Type B pancreatic cell (in vitro differentiated cells): ENCODE data around the gene TENT4A. TPM values are rescaled to one million over a fixed set of nuclear protein-coding genes. Genes with fewer than 3 reads are reported as not detected.

Source experiments
- DNase-seq: peaks from one replicate; pipeline ENCODE4 v3.0.0; 2021; ENCODE audit warnings: mixed read lengths; ENCODE audit not compliant: unreplicated experiment; ENCODE audit errors: extremely low spot score
- H3K27ac Mint-ChIP-seq: 2 replicates; pipeline ENCODE4 v1.8.0; 2021; ENCODE audit warnings: mild to moderate bottlenecking, mixed read lengths
- H3K27me3 Mint-ChIP-seq: 2 replicates; pipeline ENCODE4 v1.8.0; 2021; ENCODE audit warnings: mixed read lengths
- H3K36me3 Mint-ChIP-seq: 2 replicates; pipeline ENCODE4 v1.8.0; 2021; ENCODE audit warnings: mixed read lengths
- H3K4me1 Mint-ChIP-seq: one replicate; pipeline ENCODE4 v1.8.0; 2021; ENCODE audit warnings: mixed read lengths; ENCODE audit not compliant: unreplicated experiment
- H3K4me3 Mint-ChIP-seq: 2 replicates; pipeline ENCODE4 v1.8.0; 2021; ENCODE audit warnings: mild to moderate bottlenecking, mixed read lengths
- H3K9me3 Mint-ChIP-seq: 2 replicates; pipeline ENCODE4 v1.8.0; 2021; ENCODE audit warnings: mixed read lengths
- total RNA-seq: library from RNA; stranded (reverse); gene quantifications from 2 replicates; pipeline ENCODE4 v1.2.1, GENCODE V29; 2021; ENCODE audit warnings: low replicate concordance
- TF ChIP-seq, protein P1 (sequence below): fragments of 200-600 bp; sonication (generic); conservative IDR thresholded peaks from 2 replicates; pipeline ENCODE4 v1.5.0; 2021; ENCODE audit warnings: antibody characterized with exemption, mild to moderate bottlenecking

Gene TENT4A
- total RNA-seq, 1 donor from 2014 or later = 34.1 TPM

DNA sequence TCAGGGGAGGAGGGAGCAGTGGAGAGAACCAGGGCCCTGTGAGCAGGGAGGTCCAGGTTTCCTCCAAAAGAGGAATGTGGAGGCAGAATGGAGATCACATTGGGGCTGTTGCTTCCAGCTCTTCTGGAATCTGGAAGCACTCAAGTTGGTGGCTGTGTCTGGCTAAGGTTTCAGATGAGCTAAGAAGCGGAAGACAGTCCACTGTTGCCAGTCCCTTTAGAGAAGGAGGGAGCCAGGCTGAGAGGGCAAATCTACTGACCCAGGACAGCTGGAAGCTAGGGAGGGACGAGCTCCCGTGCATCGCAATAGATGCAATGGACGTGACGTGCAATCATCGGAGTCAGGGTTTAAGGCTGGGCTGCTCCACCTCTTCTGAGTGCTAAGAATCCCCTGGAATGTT, 71.2 kb downstream of the TENT4A start:
- TF ChIP-seq, protein P1, sequence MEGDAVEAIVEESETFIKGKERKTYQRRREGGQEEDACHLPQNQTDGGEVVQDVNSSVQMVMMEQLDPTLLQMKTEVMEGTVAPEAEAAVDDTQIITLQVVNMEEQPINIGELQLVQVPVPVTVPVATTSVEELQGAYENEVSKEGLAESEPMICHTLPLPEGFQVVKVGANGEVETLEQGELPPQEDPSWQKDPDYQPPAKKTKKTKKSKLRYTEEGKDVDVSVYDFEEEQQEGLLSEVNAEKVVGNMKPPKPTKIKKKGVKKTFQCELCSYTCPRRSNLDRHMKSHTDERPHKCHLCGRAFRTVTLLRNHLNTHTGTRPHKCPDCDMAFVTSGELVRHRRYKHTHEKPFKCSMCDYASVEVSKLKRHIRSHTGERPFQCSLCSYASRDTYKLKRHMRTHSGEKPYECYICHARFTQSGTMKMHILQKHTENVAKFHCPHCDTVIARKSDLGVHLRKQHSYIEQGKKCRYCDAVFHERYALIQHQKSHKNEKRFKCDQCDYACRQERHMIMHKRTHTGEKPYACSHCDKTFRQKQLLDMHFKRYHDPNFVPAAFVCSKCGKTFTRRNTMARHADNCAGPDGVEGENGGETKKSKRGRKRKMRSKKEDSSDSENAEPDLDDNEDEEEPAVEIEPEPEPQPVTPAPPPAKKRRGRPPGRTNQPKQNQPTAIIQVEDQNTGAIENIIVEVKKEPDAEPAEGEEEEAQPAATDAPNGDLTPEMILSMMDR = no peak
- DNase-seq = peak; percentile 20

DNA sequence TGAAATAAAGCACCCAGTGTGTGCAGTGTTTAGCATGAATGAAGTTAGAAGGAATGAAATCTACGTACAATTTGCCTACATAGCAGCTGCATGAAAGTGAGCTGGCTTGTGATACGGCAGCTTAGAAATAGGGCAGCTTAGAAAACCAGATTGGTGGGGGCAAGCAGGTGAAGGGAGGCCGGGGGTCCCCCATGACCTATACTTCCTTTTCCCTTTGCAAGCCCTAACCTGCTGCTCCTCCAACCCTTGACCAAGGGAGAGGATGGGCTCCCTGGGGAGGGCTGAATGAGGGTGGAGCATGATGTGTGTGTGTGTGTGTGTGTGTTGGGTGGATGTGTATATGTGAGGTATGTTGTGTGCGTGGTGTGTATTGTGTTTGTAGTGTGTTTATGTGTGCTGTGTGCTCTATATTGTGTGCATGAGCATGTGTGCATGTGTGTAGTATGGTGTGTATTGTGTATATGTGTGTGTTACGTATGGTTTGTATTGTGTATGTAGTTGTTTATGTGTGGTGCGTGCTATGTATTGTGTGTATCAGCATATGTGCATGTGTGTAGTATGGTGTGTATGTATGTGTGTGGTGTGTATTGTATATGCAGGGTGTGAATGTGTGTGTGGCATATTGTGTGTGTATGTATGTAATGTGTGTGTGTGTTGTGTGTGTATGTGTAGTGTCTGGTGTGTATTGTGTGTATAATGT, 72.1 kb downstream of the TENT4A start:
- TF ChIP-seq, protein P1 = no peak
- Mint-ChIP-seq H3K4me1 (peaks cover 4% of the 10 kb centered on the region), H3K27ac (no peak overlapping the region), H3K9me3 (no peaks in the 10 kb centered on the region), H3K36me3 (peaks cover 3% of the 10 kb centered on the region), H3K27me3 (peaks cover 4% of the 10 kb centered on the region), H3K4me3 (no peak overlapping the region)
- peak; percentile 34 for DNase-seq

More for the DNA sequence above, 71.2 kb downstream of the TENT4A start:
- Mint-ChIP-seq H3K36me3 (peaks cover 3% of the 10 kb centered on the region), H3K4me1 (peaks cover 4% of the 10 kb centered on the region), H3K27me3 (no peaks in the 10 kb centered on the region), H3K9me3 (peaks cover 6% of the 10 kb centered on the region), H3K4me3 (no peak overlapping the region), H3K27ac (no peak overlapping the region)

DNA sequence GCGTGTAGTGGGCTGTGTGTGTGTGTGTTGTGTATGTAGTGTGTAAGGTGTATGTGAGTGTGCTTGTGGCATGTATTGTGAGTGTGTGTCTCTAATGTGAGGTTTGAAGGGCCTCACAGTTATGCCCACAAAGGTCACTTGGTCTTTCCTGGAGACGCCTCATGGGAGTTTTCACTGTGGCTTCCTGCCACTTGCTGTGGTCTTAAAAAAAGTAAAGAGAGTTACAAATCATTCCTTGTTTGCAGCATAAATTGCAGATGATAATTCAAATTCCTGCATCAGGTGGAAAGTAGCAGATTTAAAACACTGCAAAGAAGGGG, 72.6 kb downstream of the TENT4A start:
- no peak for DNase-seq
- Mint-ChIP-seq H3K27me3 (peaks cover 7% of the 10 kb centered on the region), H3K9me3 (no peaks in the 10 kb centered on the region), H3K4me3 (no peak overlapping the region), H3K4me1 (peaks cover 4% of the 10 kb centered on the region), H3K27ac (no peak overlapping the region), H3K36me3 (no peaks in the 10 kb centered on the region)
- TF ChIP-seq, protein P1 = no peak

DNA sequence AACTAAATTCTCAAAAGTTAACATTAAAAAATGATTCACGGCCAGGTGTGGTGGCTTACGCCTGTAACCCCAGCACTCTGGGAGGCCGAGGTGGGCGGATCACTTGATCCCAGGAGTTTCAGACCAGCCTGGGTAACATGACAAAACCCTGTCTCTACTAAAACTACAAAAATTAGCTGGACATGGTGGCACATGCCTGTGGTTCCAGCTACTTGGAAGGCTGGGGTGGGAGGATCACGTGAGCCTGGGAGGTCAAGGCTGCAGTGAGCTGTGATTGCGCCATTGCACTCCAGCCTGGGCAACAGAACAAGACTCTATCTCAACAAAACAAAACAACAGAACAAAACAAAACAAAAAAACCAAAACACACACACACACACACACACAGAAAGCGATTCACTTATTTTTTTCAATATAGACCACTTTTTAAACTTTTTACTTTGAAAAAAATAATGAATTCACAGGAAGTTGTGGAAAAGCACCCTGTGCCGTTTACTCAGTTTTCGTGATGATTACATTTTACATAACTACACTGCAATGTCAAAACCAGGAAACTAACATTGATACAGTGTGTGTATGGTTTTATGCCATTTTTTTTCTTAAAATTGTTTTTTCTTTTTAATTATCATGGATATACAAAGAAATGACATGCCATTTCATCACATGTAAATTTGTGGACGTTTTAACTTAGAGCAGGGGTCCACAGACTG, 73.7 kb downstream of the TENT4A start:
- Mint-ChIP-seq H3K4me1 (no peaks in the 10 kb centered on the region), H3K27ac (no peak overlapping the region), H3K27me3 (peaks cover 16% of the 10 kb centered on the region), H3K4me3 (no peak overlapping the region), H3K9me3 (no peaks in the 10 kb centered on the region), H3K36me3 (no peaks in the 10 kb centered on the region)
- DNase-seq = peak; percentile 53
- TF ChIP-seq, protein P1 = no peak

DNA sequence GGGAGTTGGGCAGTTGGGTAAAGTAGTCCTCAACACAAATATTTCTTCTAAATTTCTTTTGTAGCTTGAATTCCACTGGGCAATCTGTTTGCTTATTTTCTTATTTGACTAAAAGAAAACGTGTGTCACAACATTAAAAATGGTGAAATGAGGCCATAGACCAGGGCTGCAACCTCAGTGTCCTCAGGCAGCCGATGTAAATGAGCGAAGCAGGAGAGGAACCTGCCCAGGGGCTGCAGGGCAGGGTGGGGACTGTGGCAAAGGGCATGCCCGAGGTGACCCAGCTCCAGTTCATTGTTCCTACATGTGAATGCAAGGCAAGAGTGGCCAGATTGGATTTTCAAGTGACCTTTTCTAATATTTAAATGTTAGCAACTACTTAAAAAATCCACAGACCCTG, 74.7 kb downstream of the TENT4A start:
- TF ChIP-seq, protein P1 = no peak
- DNase-seq = peak; percentile 24
- no peak overlapping the region for H3K27ac Mint-ChIP-seq
- no peaks in the 10 kb centered on the region for H3K4me1 Mint-ChIP-seq
- no peaks in the 10 kb centered on the region for H3K36me3 Mint-ChIP-seq
- peaks cover 18% of the 10 kb centered on the region for H3K27me3 Mint-ChIP-seq
- no peak overlapping the region for H3K4me3 Mint-ChIP-seq
- no peaks in the 10 kb centered on the region for H3K9me3 Mint-ChIP-seq
